Gastrocnemius medialis (tissue), 4 donors: ENCODE data around the gene CST5. TPM values are rescaled to one million over a fixed set of nuclear protein-coding genes. Genes with fewer than 3 reads are reported as not detected.
"Not testable (repeated sequence)": the region's sequence is repeated elsewhere in the genome, so short reads cannot be mapped to it uniquely, and the experiment has no call there.

Source experiments
- ATAC-seq, 2 donors: fragments of 150-250 bp; one replicate each; pipeline ENCODE4 v1.9.1; 2016
- DNase-seq, 2 donors: peaks; one replicate each; pipeline ENCODE4 v3.0.0-alpha.2; 2019
- H3K27ac ChIP-seq, 4 donors: fragments of 200-600 bp; sonication (generic); 1 replicate in 1 of 4; 2 replicates in 3 of 4; pipeline ENCODE4 v1.5.1; 2016 to 2018; ENCODE audit warnings: mild to moderate bottlenecking in 2 of 4, moderate library complexity in 1 of 4
- H3K27me3 ChIP-seq, 3 donors: fragments of 200-600 bp; sonication (generic) in 2 of 3; 1 replicate in 1 of 3; 2 replicates in 2 of 3; pipeline versions ENCODE4 v1.5.1 to v1.6.0; 2016 to 2019; ENCODE audit warnings: mild to moderate bottlenecking in 1 of 3, moderate library complexity in 1 of 3
- H3K36me3 ChIP-seq, 2 donors: fragments of 200-600 bp; sonication (generic) in 1 of 2; one replicate each; pipeline ENCODE4 v1.5.1; 2017 to 2018
- H3K4me1 ChIP-seq, 2 donors: fragments of 200-600 bp; sonication (generic) in 1 of 2; one replicate each; pipeline ENCODE4 v1.5.1; 2016 to 2017; ENCODE audit warnings: mild to moderate bottlenecking in 2 of 2
- H3K4me3 ChIP-seq, 4 donors: fragments of 200-600 bp; sonication (generic) in 3 of 4; 1 replicate in 1 of 4; 2 replicates in 3 of 4; pipeline ENCODE4 v1.5.1; 2016 to 2019; ENCODE audit warnings: mild to moderate bottlenecking in 2 of 4
- H3K9me3 ChIP-seq, 3 donors: fragments of 200-600 bp; sonication (generic) in 2 of 3; 1 replicate in 1 of 3; 2 replicates in 2 of 3; pipeline ENCODE4 v1.5.1; 2016 to 2019
- POLR2A ChIP-seq, 2 donors: fragments of 450-650 bp; IDR thresholded peaks; one replicate each; pipeline ENCODE4 v1.6.1; 2017; ENCODE audit warnings: antibody characterized with exemption in 2 of 2, mild to moderate bottlenecking in 2 of 2, moderate library complexity in 2 of 2
- in situ Hi-C, 4 donors: fragments of 200-750 bp; cut with MboI; loops; one replicate each; pipeline versions ENCODE4 v1.15.0 to v1.8.0; 2017; ENCODE audit warnings: low sequenced_read_pairs in 4 of 4
- intact Hi-C: fragments of 100-400 bp; cut with DNase I; formaldehyde crosslinking; loops from one replicate; pipeline ENCODE4 v1.15.1; 2023; ENCODE audit warnings: low total_unique reads
- total RNA-seq, 4 donors: library from RNA; depleted of rRNA; stranded (reverse); fragments of >200 nt; gene quantifications; one replicate each; pipeline versions ENCODE4 v1.1.0 to v1.2.3, GENCODE V29; 2016
- TF ChIP-seq, protein P1 (sequence below), 5 experiments: fragments of 450-650 bp in 3 of 5; fragments of 200-600 bp in 2 of 5; sonication (generic) in 2 of 5; IDR thresholded peaks in 4 of 5; conservative IDR thresholded peaks in 1 of 5; 1 replicate in 4 of 5; 2 replicates in 1 of 5; pipeline ENCODE4 v1.5.1; 2016 to 2019; ENCODE audit warnings: antibody characterized with exemption in 5 of 5, mild to moderate bottlenecking in 3 of 5, moderate library complexity in 3 of 5

CST5 gene
- total RNA-seq, 4 donors from 2014 or later, result not detected

DNA sequence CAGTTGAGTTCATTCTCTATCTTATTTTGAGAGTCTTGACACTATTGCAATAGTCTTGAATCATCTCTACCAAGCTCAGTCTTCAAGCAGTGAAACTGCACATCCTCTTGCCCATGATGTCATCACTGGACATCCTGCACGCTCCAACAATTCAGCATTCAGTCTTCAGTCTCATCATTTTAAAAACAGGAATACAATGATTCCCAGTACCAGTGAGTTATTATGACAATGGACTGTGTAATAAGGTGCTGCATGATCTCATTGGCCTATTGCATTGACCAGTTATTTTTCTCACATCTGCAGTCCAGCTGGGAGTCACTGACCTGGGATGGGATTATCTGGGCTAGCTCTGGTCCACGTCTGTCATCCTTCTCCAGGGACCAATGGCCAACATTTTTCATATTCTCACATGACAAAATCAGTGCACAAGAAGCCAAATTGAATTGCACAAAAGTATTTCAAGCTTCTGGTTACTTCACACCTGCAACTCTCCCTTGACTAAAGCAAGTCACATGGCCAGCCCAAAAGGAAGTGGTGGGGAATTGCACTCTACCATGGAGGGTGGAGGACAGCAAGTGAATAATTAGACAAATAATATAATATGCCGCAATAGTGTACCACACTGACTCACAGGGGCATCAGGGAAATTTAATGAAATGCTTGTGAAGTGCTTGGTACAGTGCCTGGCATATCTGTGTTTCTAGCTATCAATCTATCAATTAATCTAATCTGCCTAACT is 46.6 kb downstream of the CST5 start:
- DNase-seq (no peak), ATAC-seq (no peak)
- Histone ChIP-seq H3K27ac (no peak overlapping the region), H3K4me3 (no peak overlapping the region), H3K36me3 (no peaks in the 10 kb centered on the region), H3K9me3 (no peaks in the 10 kb centered on the region), H3K27me3 (no peaks in the 10 kb centered on the region), H3K4me1 (no peaks in the 10 kb centered on the region)
- in situ Hi-C loops (no loop called here), intact Hi-C loops (no loop called here)
- no peak for TF ChIP-seq POLR2A (IDR thresholded peaks at IDR 0.05)
- TF ChIP-seq, protein P1, sequence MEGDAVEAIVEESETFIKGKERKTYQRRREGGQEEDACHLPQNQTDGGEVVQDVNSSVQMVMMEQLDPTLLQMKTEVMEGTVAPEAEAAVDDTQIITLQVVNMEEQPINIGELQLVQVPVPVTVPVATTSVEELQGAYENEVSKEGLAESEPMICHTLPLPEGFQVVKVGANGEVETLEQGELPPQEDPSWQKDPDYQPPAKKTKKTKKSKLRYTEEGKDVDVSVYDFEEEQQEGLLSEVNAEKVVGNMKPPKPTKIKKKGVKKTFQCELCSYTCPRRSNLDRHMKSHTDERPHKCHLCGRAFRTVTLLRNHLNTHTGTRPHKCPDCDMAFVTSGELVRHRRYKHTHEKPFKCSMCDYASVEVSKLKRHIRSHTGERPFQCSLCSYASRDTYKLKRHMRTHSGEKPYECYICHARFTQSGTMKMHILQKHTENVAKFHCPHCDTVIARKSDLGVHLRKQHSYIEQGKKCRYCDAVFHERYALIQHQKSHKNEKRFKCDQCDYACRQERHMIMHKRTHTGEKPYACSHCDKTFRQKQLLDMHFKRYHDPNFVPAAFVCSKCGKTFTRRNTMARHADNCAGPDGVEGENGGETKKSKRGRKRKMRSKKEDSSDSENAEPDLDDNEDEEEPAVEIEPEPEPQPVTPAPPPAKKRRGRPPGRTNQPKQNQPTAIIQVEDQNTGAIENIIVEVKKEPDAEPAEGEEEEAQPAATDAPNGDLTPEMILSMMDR (IDR thresholded peaks at IDR 0.05 in 4 of 5, conservative IDR thresholded peaks at IDR 0.05 in 1 of 5), result no peak

DNA sequence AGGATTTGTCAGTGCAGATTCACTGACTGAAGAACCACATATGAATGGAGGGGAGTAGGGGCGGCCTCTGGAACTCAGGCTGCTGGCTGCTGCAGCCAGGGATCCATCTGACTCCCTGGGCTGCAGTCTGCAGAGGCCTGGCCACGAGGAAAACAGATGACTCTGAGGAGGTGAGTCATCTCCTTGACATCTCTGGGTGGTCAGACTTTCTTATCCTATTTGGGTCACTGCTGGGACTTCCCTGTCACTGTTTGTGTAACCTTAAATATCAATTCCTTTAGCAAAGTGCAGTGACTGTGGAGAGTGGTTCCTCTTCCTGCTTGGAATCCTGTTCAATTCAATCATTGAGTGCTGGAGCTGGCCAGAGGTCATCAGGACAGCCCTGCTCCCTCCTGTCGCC is 47.6 kb downstream of the CST5 start:
- intact Hi-C loops, result not testable (repeated sequence)

DNA sequence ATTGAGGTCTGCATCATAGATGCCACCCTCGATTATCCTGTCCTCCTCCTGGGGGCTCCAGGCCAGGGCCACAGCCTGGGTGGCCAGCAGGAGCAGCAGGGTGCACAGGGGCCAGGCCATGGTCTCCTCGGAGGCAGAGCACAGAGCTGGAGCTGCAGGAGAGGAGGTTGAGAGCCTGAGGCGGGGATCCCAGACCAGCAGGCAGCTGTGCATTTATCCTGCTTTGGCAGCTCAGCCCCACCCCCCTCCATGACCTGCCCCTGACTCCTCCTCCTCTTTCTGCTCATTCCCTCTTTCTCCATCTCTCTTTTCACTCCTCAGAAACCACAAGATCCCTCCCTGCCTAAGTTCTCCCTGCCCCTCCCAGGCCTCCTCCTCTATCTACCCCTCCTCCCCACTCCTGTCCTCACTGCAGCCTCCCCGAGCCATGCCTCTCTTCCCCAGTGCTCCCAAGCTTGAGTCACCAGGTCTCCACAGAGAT is 53.0 kb downstream of the CST5 start, which contains the start of gene CST2:
CST2 (minus strand) TSS at position 189 of the 481 bp plus-strand sequence; CDS start at position 120, 69 bp downstream.
- in situ Hi-C loops, result no loop called here
- no peak for TF ChIP-seq POLR2A (IDR thresholded peaks at IDR 0.05)
- TF ChIP-seq, protein P1 (IDR thresholded peaks at IDR 0.05 in 4 of 5, conservative IDR thresholded peaks at IDR 0.05 in 1 of 5), result no peak
- no peak for ATAC-seq
- intact Hi-C loops, result no loop called here
- Histone ChIP-seq H3K36me3 (no peaks in the 10 kb centered on the region), H3K9me3 (no peaks in the 10 kb centered on the region), H3K27ac (no peak within 1 kb of the TSS), H3K4me1 (no peaks in the 10 kb centered on the region), H3K4me3 (no peak within 1 kb of the TSS), H3K27me3 (no peaks in the 10 kb centered on the region)
- no peak for DNase-seq

More for the DNA sequence above, 47.6 kb downstream of the CST5 start:
- H3K36me3 ChIP-seq, H3K27me3 ChIP-seq, DNase-seq, ATAC-seq, H3K27ac ChIP-seq, H3K4me3 ChIP-seq, in situ Hi-C loops, H3K9me3 ChIP-seq, H3K4me1 ChIP-seq: not testable (repeated sequence)

Other genes with a start within 250 kb of the CST5 start
- 1,000 to 10,000 TPM in 1 of 4 donors, 100 to 1,000 TPM in 3; 461 to 1,821 (median 697) TPM for gene CST3, start 241.8 kb downstream of the CST5 start, total RNA-seq
- gene CST4, start 190.7 kb downstream of the CST5 start, total RNA-seq, result not detected
- gene CST1, start 128.8 kb downstream of the CST5 start, total RNA-seq, result not detected
- not detected for gene CST2, start 53.0 kb downstream of the CST5 start, total RNA-seq
- not detected for gene GGTLC1, start 109.0 kb upstream of the CST5 start, total RNA-seq